K562 treated with DMSO at 1 percent for 12 hours (cell line): ENCODE measurements around the gene GFOD2. TPM values are rescaled to one million over a fixed set of nuclear protein-coding genes. Genes with fewer than 3 reads are reported as not detected.

Experiments used
- total RNA-seq: library from RNA; unstranded; fragments of 300-600 nt; gene quantifications from 2 replicates; pipeline ENCODE4 v1.2.3, GENCODE V29; 2022; ENCODE audit not compliant: insufficient read depth

Gene GFOD2
- total RNA-seq, result 12.6 and 16.6 TPM in 2 replicates

GRCh38 chr16:67719048-67719777 is at the start of gene GFOD2:
Gene GFOD2, minus strand, starts transcription at chr16:67719316. Its CDS starts 33,601 bp downstream, at chr16:67685715.

GRCh38 chr16:67666559-67667452 is 52.3 kb downstream of the GFOD2 start, which contains the start of the genes C16orf86 and ENKD1:
Gene C16orf86, plus strand, starts transcription at chr16:67666814. Its CDS starts 157 bp downstream, at chr16:67666971.
Gene ENKD1, minus strand, starts transcription at chr16:67666750. Its CDS starts 308 bp downstream, at chr16:67666442.

GRCh38 chr16:67660564-67661028 is 58.5 kb downstream of the GFOD2 start, which contains the start of gene PARD6A:
Gene PARD6A, plus strand, starts transcription at chr16:67660960. Its CDS starts 79 bp downstream, at chr16:67661039.

GRCh38 chr16:67659675-67660563 is 59.2 kb downstream of the GFOD2 start, which contains the start of gene ACD:
Gene ACD, minus strand, starts transcription at chr16:67660260. Its CDS starts 40 bp downstream, at chr16:67660220.

Other genes starting within 250 kb of the GFOD2 start
- gene ATP6V0D1, start 238.2 kb downstream of the GFOD2 start, total RNA-seq, result 189 and 193 TPM in 2 replicates
- gene AGRP, start 235.8 kb downstream of the GFOD2 start, total RNA-seq, result not detected in 2 replicates
- 4.9 and 17.8 TPM in 2 replicates for gene RIPOR1, start 190.5 kb downstream of the GFOD2 start, total RNA-seq
- 17.9 and 46.1 TPM in 2 replicates for gene CTCF, start 156.8 kb downstream of the GFOD2 start, total RNA-seq
- gene CARMIL2, start 74.2 kb downstream of the GFOD2 start, total RNA-seq, result 0.36 and 2.1 TPM in 2 replicates
- gene ACD, start 59.1 kb downstream of the GFOD2 start, total RNA-seq, result 43.3 and 43.7 TPM in 2 replicates
- 2.0 and 2.6 TPM in 2 replicates for gene PARD6A, start 58.4 kb downstream of the GFOD2 start, total RNA-seq
- gene ENKD1, start 52.6 kb downstream of the GFOD2 start, total RNA-seq, result 11.1 and 13.9 TPM in 2 replicates
- gene C16orf86, start 52.5 kb downstream of the GFOD2 start, total RNA-seq, result 0.63 and 1.4 TPM in 2 replicates
- gene RANBP10, start 87.2 kb upstream of the GFOD2 start, total RNA-seq, result 5.9 and 18.0 TPM in 2 replicates
- not detected in 2 replicates for gene TSNAXIP1, start 87.6 kb upstream of the GFOD2 start, total RNA-seq
- 42.8 and 44.4 TPM in 2 replicates for gene THAP11, start 123.0 kb upstream of the GFOD2 start, total RNA-seq
- 73.0 and 85.5 TPM in 2 replicates for gene NUTF2, start 127.6 kb upstream of the GFOD2 start, total RNA-seq
- gene CENPT, start 128.4 kb upstream of the GFOD2 start, total RNA-seq, result 49.8 and 70.8 TPM in 2 replicates
- gene EDC4, start 153.7 kb upstream of the GFOD2 start, total RNA-seq, result 44.1 and 77.8 TPM in 2 replicates
- gene NRN1L, start 165.6 kb upstream of the GFOD2 start, total RNA-seq, result 3.5 and 4.0 TPM in 2 replicates
- gene PSKH1, start 173.9 kb upstream of the GFOD2 start, total RNA-seq, result 26.9 and 37.2 TPM in 2 replicates
- gene CTRL, start 212.5 kb upstream of the GFOD2 start, total RNA-seq, result 1.0 and 1.2 TPM in 2 replicates
- gene PSMB10, start 217.5 kb upstream of the GFOD2 start, total RNA-seq, result 68.4 and 108 TPM in 2 replicates
- gene LCAT, start 224.8 kb upstream of the GFOD2 start, total RNA-seq, result 5.9 and 13.3 TPM in 2 replicates
- 12.0 and 20.0 TPM in 2 replicates for gene SLC12A4, start 249.3 kb upstream of the GFOD2 start, total RNA-seq